ENCODE results near the gene CACNA1D. TPM values are rescaled to one million over a fixed set of nuclear protein-coding genes. Genes with fewer than 3 reads are reported as not detected.

CACNA1D gene
- total and polyA plus RNA-seq, 9 of the 15 experiments (the other 6 are each of a cell fraction or from before 2014, with no cell fraction given) = 0.29 TPM; not detected in 8

DNA sequence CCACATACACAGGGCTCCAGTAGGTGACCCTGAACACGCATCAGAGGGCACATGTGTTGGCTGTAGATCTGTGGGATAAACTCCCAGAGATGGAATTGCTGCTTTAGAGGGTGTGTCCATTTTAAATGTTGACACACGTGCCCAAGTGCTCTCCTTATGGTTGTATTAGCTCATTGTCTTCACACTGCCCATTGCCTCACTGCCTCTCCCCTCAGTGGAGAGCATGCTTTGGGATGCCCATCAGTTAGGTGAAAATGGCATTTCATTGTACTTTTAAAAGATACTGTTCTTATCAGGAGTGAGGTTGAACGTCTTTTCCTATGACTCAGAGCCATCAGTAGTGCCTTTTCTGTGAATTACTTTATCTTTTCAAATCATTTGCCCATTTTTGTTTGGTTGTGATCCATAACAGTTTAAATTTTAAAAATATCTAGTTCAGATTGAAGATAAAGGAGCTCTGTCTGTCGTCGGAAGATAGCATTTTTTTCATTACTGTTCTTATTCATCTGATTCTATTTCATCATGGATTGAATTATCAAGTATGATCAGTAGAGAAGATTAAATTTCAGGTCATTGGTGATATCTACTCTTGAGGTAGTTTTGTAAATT is 231.1 kb downstream of the CACNA1D start:
- intact Hi-C loops (cut with micrococcal nuclease) (no loop called here), in situ Hi-C loops (cut with MboI) (no loop called here)
- no peak overlapping the region for H3K27ac ChIP-seq (ENCODE audit: extremely low read depth, low read depth, low read length)
- ChIA-PET CTCF (ENCODE audit: low intra/inter-chr PET ratio) (interaction anchor here (0.7 kb wide), 1 partner anchor 12 kb away, joined by 4 read pairs; no protein-coding TSS in a partner anchor), POLR2A (no interaction called here)
- 0% methylated on average over 5 of the region's 5 CpGs for whole genome bisulfite sequencing (ENCODE audit: insufficient coverage, low coverage, missing lambda C conversion rate)
- FAIRE-seq = no peak
- no peak overlapping the region for H3K4me3 ChIP-seq
- ATAC-seq = no peak
- BruUV-seq (replicated peaks) = no TSS peak
- H3K4me1 ChIP-seq (replicated peaks in 1 of 2; ENCODE audit: control insufficient read depth in 2 of 2, insufficient read depth in 2 of 2, low read length in 2 of 2) = no peaks in the 10 kb centered on the region
- peaks cover 4 to 30% of the 10 kb centered on the region in 2 experiments; a peak in 3 of 5 replicates for H3K27me3 ChIP-seq (ENCODE audit: control insufficient read depth in 2 of 2, insufficient read depth in 2 of 2, low read length in 2 of 2)
- H3K9me3 ChIP-seq (replicated peaks; ENCODE audit: control insufficient read depth, insufficient read depth, low read depth, low read length) = no peaks in the 10 kb centered on the region
- no peak overlapping the region for H2AFZ ChIP-seq (ENCODE audit: low read depth, low read length)
- H3K9ac ChIP-seq (ENCODE audit: insufficient read depth in 1 of 2, low read depth in 2 of 2, low read length in 2 of 2) = no peak overlapping the region
- no peak for DNase-seq (ENCODE audit: extremely low read depth in 1 of 4, low spot score in 3 of 4)
- TF ChIP-seq, protein P1, sequence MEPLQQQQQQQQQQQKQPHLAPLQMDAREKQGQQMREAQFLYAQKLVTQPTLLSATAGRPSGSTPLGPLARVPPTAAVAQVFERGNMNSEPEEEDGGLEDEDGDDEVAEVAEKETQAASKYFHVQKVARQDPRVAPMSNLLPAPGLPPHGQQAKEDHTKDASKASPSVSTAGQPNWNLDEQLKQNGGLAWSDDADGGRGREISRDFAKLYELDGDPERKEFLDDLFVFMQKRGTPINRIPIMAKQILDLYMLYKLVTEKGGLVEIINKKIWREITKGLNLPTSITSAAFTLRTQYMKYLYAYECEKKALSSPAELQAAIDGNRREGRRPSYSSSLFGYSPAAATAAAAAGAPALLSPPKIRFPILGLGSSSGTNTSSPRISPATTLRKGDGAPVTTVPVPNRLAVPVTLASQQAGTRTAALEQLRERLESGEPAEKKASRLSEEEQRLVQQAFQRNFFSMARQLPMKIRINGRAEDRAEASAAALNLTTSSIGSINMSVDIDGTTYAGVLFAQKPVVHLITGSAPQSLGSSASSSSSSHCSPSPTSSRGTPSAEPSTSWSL (CRISPR knock-in tag; IDR thresholded peaks at IDR 0.05; ENCODE audit: borderline replicate concordance) = no peak
- 0 out of 2 replicates have a peak, but pooled peaks have one; percentile 27 for TF ChIP-seq FOSL1 (tag; conservative IDR thresholded peaks at IDR 0.05)
- no peaks in the 10 kb centered on the region for H4K20me1 ChIP-seq (replicated peaks; ENCODE audit: control insufficient read depth, insufficient read depth, low read length)
- H3K4me2 ChIP-seq (ENCODE audit: insufficient read depth, low read length) = no peak overlapping the region
- no peaks in the 10 kb centered on the region for H3K79me2 ChIP-seq (ENCODE audit: control insufficient read depth, insufficient read depth, low read length)
- no peaks in the 10 kb centered on the region for H3K9me1 ChIP-seq (ENCODE audit: control insufficient read depth, insufficient read depth, low read length)
- H3K36me3 ChIP-seq (ENCODE audit: control insufficient read depth, insufficient read depth, low read length) = no peaks in the 10 kb centered on the region

DNA sequence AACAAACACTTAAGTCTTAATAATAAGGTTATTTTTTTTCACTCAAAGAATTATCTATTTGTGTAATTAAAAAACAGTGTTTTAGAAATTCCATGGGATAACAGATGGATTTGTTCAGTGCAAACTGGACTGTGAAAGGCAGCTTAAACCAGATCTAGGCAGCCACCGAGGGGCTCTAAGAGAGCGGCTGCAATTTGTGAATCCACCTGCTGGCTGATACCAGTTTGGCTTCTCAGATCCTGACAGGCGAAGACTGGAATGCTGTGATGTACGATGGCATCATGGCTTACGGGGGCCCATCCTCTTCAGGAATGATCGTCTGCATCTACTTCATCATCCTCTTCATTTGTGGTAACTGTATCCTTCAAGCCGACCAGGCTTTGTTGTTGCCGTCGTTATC is 232.2 kb downstream of the CACNA1D start:
- FAIRE-seq (no peak), DNase-seq (ENCODE audit: extremely low read depth in 1 of 4, low spot score in 3 of 4) (no peak), ATAC-seq (no peak)
- CTCF ChIA-PET (ENCODE audit: low intra/inter-chr PET ratio) = no interaction called here
- no peaks in the 10 kb centered on the region for H3K9me3 ChIP-seq (replicated peaks; ENCODE audit: control insufficient read depth, insufficient read depth, low read depth, low read length)
- peaks cover 4 to 34% of the 10 kb centered on the region in 2 experiments; a peak in 3 of 5 replicates for H3K27me3 ChIP-seq (ENCODE audit: control insufficient read depth in 2 of 2, insufficient read depth in 2 of 2, low read length in 2 of 2)
- no peaks in the 10 kb centered on the region for H3K36me3 ChIP-seq (ENCODE audit: control insufficient read depth, insufficient read depth, low read length)
- H3K27ac ChIP-seq (ENCODE audit: extremely low read depth, low read depth, low read length) = no peak overlapping the region
- no peak overlapping the region for H3K4me2 ChIP-seq (ENCODE audit: insufficient read depth, low read length)
- 6% methylated on average over 9 of the region's 9 CpGs for WGBS (ENCODE audit: insufficient coverage, low coverage, missing lambda C conversion rate)
- no peaks in the 10 kb centered on the region for H3K4me1 ChIP-seq (replicated peaks in 1 of 2; ENCODE audit: control insufficient read depth in 2 of 2, insufficient read depth in 2 of 2, low read length in 2 of 2)
- in situ Hi-C loops (cut with MboI) = no loop called here
- intact Hi-C loops (cut with micrococcal nuclease) = no loop called here
- no peak overlapping the region for H3K9ac ChIP-seq (ENCODE audit: insufficient read depth in 1 of 2, low read depth in 2 of 2, low read length in 2 of 2)
- no peak overlapping the region for H3K4me3 ChIP-seq
- no peaks in the 10 kb centered on the region for H4K20me1 ChIP-seq (replicated peaks; ENCODE audit: control insufficient read depth, insufficient read depth, low read length)
- no peak overlapping the region for H2AFZ ChIP-seq (ENCODE audit: low read depth, low read length)
- POLR2A ChIA-PET = no interaction called here
- H3K79me2 ChIP-seq (ENCODE audit: control insufficient read depth, insufficient read depth, low read length) = no peaks in the 10 kb centered on the region
- BruUV-seq (replicated peaks) = no TSS peak
- H3K9me1 ChIP-seq (ENCODE audit: control insufficient read depth, insufficient read depth, low read length) = no peaks in the 10 kb centered on the region
- TF ChIP-seq, protein P2, sequence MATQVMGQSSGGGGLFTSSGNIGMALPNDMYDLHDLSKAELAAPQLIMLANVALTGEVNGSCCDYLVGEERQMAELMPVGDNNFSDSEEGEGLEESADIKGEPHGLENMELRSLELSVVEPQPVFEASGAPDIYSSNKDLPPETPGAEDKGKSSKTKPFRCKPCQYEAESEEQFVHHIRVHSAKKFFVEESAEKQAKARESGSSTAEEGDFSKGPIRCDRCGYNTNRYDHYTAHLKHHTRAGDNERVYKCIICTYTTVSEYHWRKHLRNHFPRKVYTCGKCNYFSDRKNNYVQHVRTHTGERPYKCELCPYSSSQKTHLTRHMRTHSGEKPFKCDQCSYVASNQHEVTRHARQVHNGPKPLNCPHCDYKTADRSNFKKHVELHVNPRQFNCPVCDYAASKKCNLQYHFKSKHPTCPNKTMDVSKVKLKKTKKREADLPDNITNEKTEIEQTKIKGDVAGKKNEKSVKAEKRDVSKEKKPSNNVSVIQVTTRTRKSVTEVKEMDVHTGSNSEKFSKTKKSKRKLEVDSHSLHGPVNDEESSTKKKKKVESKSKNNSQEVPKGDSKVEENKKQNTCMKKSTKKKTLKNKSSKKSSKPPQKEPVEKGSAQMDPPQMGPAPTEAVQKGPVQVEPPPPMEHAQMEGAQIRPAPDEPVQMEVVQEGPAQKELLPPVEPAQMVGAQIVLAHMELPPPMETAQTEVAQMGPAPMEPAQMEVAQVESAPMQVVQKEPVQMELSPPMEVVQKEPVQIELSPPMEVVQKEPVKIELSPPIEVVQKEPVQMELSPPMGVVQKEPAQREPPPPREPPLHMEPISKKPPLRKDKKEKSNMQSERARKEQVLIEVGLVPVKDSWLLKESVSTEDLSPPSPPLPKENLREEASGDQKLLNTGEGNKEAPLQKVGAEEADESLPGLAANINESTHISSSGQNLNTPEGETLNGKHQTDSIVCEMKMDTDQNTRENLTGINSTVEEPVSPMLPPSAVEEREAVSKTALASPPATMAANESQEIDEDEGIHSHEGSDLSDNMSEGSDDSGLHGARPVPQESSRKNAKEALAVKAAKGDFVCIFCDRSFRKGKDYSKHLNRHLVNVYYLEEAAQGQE (IDR thresholded peaks at IDR 0.05; ENCODE audit: borderline replicate concordance) = 0 out of 2 replicates have a peak, but pooled peaks have one; percentile 9
- TF ChIP-seq, protein P2 (CRISPR knock-in tag; IDR thresholded peaks at IDR 0.05; ENCODE audit: low read depth) = no peak

Data from K562 (cell line).